OCI-LY7 (cell line): ENCODE results near the gene TMEM204. TPM values are rescaled to one million over a fixed set of nuclear protein-coding genes. Genes with fewer than 3 reads are reported as not detected.

Experiments used
- BruUV-seq: library from RNA; stranded (reverse); fragments of 400-500 nt; replicated peaks from 2 replicates; lab custom pipeline; 2021; lab: Mats Ljungman, UMichigan
- CTCF ChIA-PET: fragments of 300-600 bp; sonication (Branson Sonifier 250); formaldehyde crosslinking; loops from one replicate; lab custom pipeline; 2022; ENCODE audit warnings: antibody characterized with exemption; ENCODE audit not compliant: unreplicated experiment; lab: Charles Lee
- POLR2A ChIA-PET: fragments of 300-600 bp; sonication (Branson Sonifier 250); formaldehyde crosslinking; loops from one replicate; lab custom pipeline; 2022; ENCODE audit warnings: antibody characterized with exemption; lab: Charles Lee
- DNase-seq: peaks from one replicate; pipeline ENCODE4 v3.0.0-alpha.2; 2015; ENCODE audit warnings: low spot score
- H2AFZ ChIP-seq: fragments of 200-600 bp; sonication (generic), shearing (Covaris generic); 2 replicates; pipeline ENCODE4 v1.6.1; 2014; ENCODE audit warnings: mild to moderate bottlenecking, antibody characterized with exemption, low read length, moderate library complexity
- H3K27ac ChIP-seq: fragments of 200-600 bp; sonication (generic); 2 replicates; pipeline ENCODE4 v1.5.1; 2014; ENCODE audit warnings: mixed run types, low read depth, mild to moderate bottlenecking, moderate library complexity, low read length, inconsistent platforms; ENCODE audit not compliant: poor library complexity, severe bottlenecking
- H3K36me3 ChIP-seq: fragments of 200-600 bp; sonication (generic); 2 replicates; pipeline ENCODE4 v1.6.1; 2014; ENCODE audit warnings: mild to moderate bottlenecking, antibody characterized with exemption, low read length, moderate library complexity, mixed read lengths; ENCODE audit not compliant: insufficient read depth
- H3K4me1 ChIP-seq: fragments of 200-600 bp; sonication (generic); 2 replicates; pipeline ENCODE4 v1.5.1; 2014; ENCODE audit warnings: mild to moderate bottlenecking, low read length; ENCODE audit not compliant: insufficient read depth, poor library complexity, severe bottlenecking
- H3K4me2 ChIP-seq: fragments of 200-600 bp; sonication (generic); 2 replicates; pipeline ENCODE4 v1.6.1; 2014; ENCODE audit warnings: mild to moderate bottlenecking, low read length
- H3K4me3 ChIP-seq: fragments of 200-600 bp; sonication (generic); 2 replicates; pipeline ENCODE4 v1.5.1; 2014; ENCODE audit warnings: mild to moderate bottlenecking, low read depth, low read length; ENCODE audit not compliant: poor library complexity, severe bottlenecking
- H3K79me2 ChIP-seq: fragments of 200-600 bp; sonication (generic); 2 replicates; pipeline ENCODE4 v1.6.1; 2016; ENCODE audit warnings: low read depth, mild to moderate bottlenecking, low read length, moderate library complexity, mixed read lengths; ENCODE audit not compliant: insufficient read depth
- H3K9me2 ChIP-seq: fragments of 200-600 bp; sonication (generic); 2 replicates; pipeline ENCODE4 v1.6.1; 2016; ENCODE audit warnings: mild to moderate bottlenecking, low read length, mixed read lengths; ENCODE audit not compliant: insufficient read depth
- H3K9me3 ChIP-seq: fragments of 200-600 bp; sonication (generic); 2 replicates; pipeline ENCODE4 v1.6.1; 2014; ENCODE audit warnings: mild to moderate bottlenecking, mixed run types, low read length, mixed read lengths
- H4K20me1 ChIP-seq: fragments of 200-600 bp; sonication (generic); 2 replicates; pipeline ENCODE4 v1.6.1; 2014; ENCODE audit warnings: mild to moderate bottlenecking, antibody characterized with exemption, low read length, moderate library complexity, mixed read lengths; ENCODE audit not compliant: insufficient read depth
- EZH2phosphoT487 ChIP-seq: fragments of 200-600 bp; sonication (generic); IDR thresholded peaks from 2 replicates; pipeline ENCODE4 v1.6.1; 2018; ENCODE audit warnings: low read depth, borderline replicate concordance, mild to moderate bottlenecking, mixed run types, antibody characterized with exemption, low read length, moderate library complexity, mixed read lengths
- intact Hi-C: fragments of 100-400 bp; cut with micrococcal nuclease; formaldehyde crosslinking; loops from one replicate; pipeline ENCODE4 v1.10.0; 2022; ENCODE audit not compliant: unreplicated experiment
- total RNA-seq, 2 experiments: library from RNA; depleted of rRNA in 1 of 2; stranded (reverse); fragments of >200 nt in 1 of 2; shearing (Covaris generic) in 1 of 2; gene quantifications; 2 replicates each; pipeline ENCODE4 v1.2.3, GENCODE V29; 2014 to 2022
- TF ChIP-seq, protein P1 (sequence below): fragments of 200-600 bp; sonication (generic); conservative IDR thresholded peaks from 2 replicates; pipeline ENCODE4 v1.5.1; 2014; ENCODE audit warnings: mild to moderate bottlenecking, antibody characterized with exemption, low read length, moderate library complexity, mixed read lengths

TMEM204 gene
- total RNA-seq, 2 experiments from 2014 or later, result not detected

DNA sequence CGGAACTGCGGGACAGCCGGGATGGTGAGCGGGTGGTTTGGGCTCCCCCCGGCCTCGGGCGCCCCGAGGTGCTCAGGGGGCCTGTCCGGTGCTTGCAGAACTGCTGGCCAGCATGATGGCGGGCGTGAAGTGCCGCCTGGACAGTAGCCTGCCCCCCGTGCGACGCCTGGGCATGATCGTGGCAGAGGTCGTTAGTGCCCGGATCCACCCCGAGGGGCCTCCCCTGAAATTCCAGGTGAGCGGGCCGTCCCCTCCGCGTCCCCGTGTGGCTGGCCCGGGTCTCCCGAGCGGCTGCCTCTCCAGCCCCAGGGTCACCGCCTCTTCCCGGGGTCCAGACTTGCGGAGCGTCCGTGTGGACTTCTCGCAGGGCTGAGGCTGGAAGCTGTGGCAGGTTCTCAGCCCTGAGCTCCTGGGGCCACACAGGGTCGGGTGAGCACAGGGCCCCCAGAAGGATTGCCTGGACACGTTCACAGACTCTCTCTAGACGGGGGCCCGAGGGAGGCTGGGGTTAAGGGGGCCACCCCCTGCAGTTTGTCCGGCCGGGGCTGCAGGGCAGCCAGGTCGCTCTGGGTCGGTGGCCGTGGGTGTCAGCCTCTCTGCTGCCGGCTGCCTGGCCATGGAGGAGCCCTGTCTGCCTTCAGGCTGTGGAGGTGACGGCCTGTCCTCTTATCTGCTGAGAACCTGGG, 32.9 kb upstream of the TMEM204 start:
- no TSS peak for BruUV-seq
- Histone ChIP-seq H3K4me3 (no peak overlapping the region), H3K36me3 (peaks cover 73% of the 10 kb centered on the region), H3K9me3 (no peaks in the 10 kb centered on the region), H3K79me2 (no peaks in the 10 kb centered on the region), H3K4me1 (no peaks in the 10 kb centered on the region), H3K4me2 (no peak overlapping the region), H2AFZ (no peak overlapping the region), H4K20me1 (no peaks in the 10 kb centered on the region), H3K27ac (no peak overlapping the region), H3K9me2 (no peaks in the 10 kb centered on the region)
- ChIA-PET CTCF (no interaction called here), POLR2A (no interaction called here)
- TF ChIP-seq, protein P1, sequence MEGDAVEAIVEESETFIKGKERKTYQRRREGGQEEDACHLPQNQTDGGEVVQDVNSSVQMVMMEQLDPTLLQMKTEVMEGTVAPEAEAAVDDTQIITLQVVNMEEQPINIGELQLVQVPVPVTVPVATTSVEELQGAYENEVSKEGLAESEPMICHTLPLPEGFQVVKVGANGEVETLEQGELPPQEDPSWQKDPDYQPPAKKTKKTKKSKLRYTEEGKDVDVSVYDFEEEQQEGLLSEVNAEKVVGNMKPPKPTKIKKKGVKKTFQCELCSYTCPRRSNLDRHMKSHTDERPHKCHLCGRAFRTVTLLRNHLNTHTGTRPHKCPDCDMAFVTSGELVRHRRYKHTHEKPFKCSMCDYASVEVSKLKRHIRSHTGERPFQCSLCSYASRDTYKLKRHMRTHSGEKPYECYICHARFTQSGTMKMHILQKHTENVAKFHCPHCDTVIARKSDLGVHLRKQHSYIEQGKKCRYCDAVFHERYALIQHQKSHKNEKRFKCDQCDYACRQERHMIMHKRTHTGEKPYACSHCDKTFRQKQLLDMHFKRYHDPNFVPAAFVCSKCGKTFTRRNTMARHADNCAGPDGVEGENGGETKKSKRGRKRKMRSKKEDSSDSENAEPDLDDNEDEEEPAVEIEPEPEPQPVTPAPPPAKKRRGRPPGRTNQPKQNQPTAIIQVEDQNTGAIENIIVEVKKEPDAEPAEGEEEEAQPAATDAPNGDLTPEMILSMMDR, result no peak
- no peak for TF ChIP-seq EZH2phosphoT487
- intact Hi-C loops, result no loop called here
- no peak for DNase-seq

GRCh38 chr16:1501630-1502029, 31.8 kb upstream of the TMEM204 start:
- Histone ChIP-seq H3K9me2 (no peaks in the 10 kb centered on the region), H4K20me1 (no peaks in the 10 kb centered on the region), H2AFZ (no peak overlapping the region), H3K9me3 (no peaks in the 10 kb centered on the region), H3K36me3 (peaks cover 68% of the 10 kb centered on the region), H3K27ac (no peak overlapping the region), H3K79me2 (no peaks in the 10 kb centered on the region), H3K4me2 (no peak overlapping the region), H3K4me3 (no peak overlapping the region), H3K4me1 (no peaks in the 10 kb centered on the region)
- no peak for DNase-seq
- no TSS peak for BruUV-seq
- POLR2A ChIA-PET, result no interaction called here
- intact Hi-C loops, result no loop called here
- no peak for TF ChIP-seq EZH2phosphoT487
- TF ChIP-seq, protein P1, result no peak
- CTCF ChIA-PET, result no interaction called here
